IMR-90 (cell line): ENCODE results near the gene PDE5A. TPM values are rescaled to one million over a fixed set of nuclear protein-coding genes. Genes with fewer than 3 reads are reported as not detected.

Experiments used
- ATAC-seq: fragments of 200-7000 bp; cut with Tn5 transposase; 2 replicates; pipeline ENCODE4 v1.9.1; 2020; ENCODE audit warnings: low read depth, mild to moderate bottlenecking, moderate library complexity
- BruUV-seq: library from RNA; stranded (reverse); fragments of 400-500 nt; replicated peaks from 2 replicates; lab custom pipeline; 2021; lab: Mats Ljungman, UMichigan
- CTCF ChIA-PET: fragments of 300-600 bp; formaldehyde crosslinking; extraction: SDS; loops from one replicate; lab custom pipeline; 2021; ENCODE audit warnings: antibody characterized with exemption; lab: Yijun Ruan, JAX
- POLR2A ChIA-PET: fragments of 300-600 bp; sonication (Branson Sonifier 250); formaldehyde crosslinking; loops from one replicate; lab custom pipeline; 2022; ENCODE audit warnings: antibody characterized with exemption; ENCODE audit not compliant: unreplicated experiment; lab: Charles Lee
- DNase-seq: peaks from one replicate; pipeline ENCODE4 v3.0.0; 2013
- H2AFZ ChIP-seq: replicated peaks from 2 replicates; pipeline ENCODE3; 2013; ENCODE audit warnings: low read length, mild to moderate bottlenecking; ENCODE audit not compliant: poor library complexity
- H2AK5ac ChIP-seq: 2 replicates; pipeline ENCODE4 v1.6.1; 2013; ENCODE audit warnings: low read depth, low read length, inconsistent platforms
- H2AK9ac ChIP-seq: replicated peaks from 2 replicates; pipeline ENCODE3; 2013; ENCODE audit warnings: mild to moderate bottlenecking, low read depth, low read length, moderate library complexity; ENCODE audit not compliant: poor library complexity
- H2BK120ac ChIP-seq: 2 replicates; pipeline ENCODE4 v1.6.1; 2013; ENCODE audit warnings: low read depth, low read length, inconsistent platforms
- H2BK15ac ChIP-seq: 3 replicates; pipeline ENCODE4 v1.6.1; 2013; ENCODE audit warnings: low read depth, low read length, inconsistent platforms
- H2BK20ac ChIP-seq: 2 replicates; pipeline ENCODE4 v1.6.1; 2013; ENCODE audit warnings: low read depth, mild to moderate bottlenecking, inconsistent platforms, low read length, moderate library complexity
- H2BK5ac ChIP-seq: 2 replicates; pipeline ENCODE4 v1.6.1; 2013; ENCODE audit warnings: mild to moderate bottlenecking, low read depth, low read length, inconsistent platforms; ENCODE audit not compliant: poor library complexity, severe bottlenecking
- H3K14ac ChIP-seq: replicated peaks from 2 replicates; pipeline ENCODE4 v1.6.1; 2013; ENCODE audit warnings: low read depth, low read length, inconsistent platforms
- H3K18ac ChIP-seq: 2 replicates; pipeline ENCODE4 v1.6.1; 2013; ENCODE audit warnings: low read depth, low read length, control low read depth
- H3K23ac ChIP-seq: 2 replicates; pipeline ENCODE4 v1.6.1; 2013; ENCODE audit warnings: low read depth, low read length, inconsistent platforms
- H3K27ac ChIP-seq: 2 replicates; pipeline ENCODE4 v1.5.1; 2013; ENCODE audit warnings: mild to moderate bottlenecking, control low read depth, low read length; ENCODE audit not compliant: insufficient read depth
- H3K27me3 ChIP-seq: 2 replicates; pipeline ENCODE4 v1.6.1; 2013; ENCODE audit warnings: low read length; ENCODE audit not compliant: control insufficient read depth, insufficient read depth
- H3K36me3 ChIP-seq: 2 replicates; pipeline ENCODE4 v1.6.1; 2013; ENCODE audit warnings: low read length, mixed read lengths; ENCODE audit not compliant: control insufficient read depth, insufficient read depth
- H3K4ac ChIP-seq: 2 replicates; pipeline ENCODE4 v1.6.1; 2013; ENCODE audit warnings: low read depth, low read length, inconsistent platforms
- H3K4me1 ChIP-seq: 2 replicates; pipeline ENCODE4 v1.6.1; 2013; ENCODE audit warnings: low read length, mixed read lengths; ENCODE audit not compliant: control insufficient read depth, insufficient read depth
- H3K4me2 ChIP-seq: 2 replicates; pipeline ENCODE4 v1.6.1; 2013; ENCODE audit warnings: low read depth, mild to moderate bottlenecking, control low read depth, low read length, moderate library complexity
- H3K4me3 ChIP-seq: 2 replicates; pipeline ENCODE4 v1.5.1; 2013; ENCODE audit warnings: low read depth, mild to moderate bottlenecking, control low read depth, low read length, moderate library complexity; ENCODE audit not compliant: insufficient read depth
- H3K56ac ChIP-seq: 2 replicates; pipeline ENCODE4 v1.6.1; 2013; ENCODE audit warnings: low read length, inconsistent platforms; ENCODE audit not compliant: insufficient read depth; ENCODE audit errors: extremely low read depth
- H3K79me1 ChIP-seq, 2 experiments: 2 replicates each; pipeline ENCODE4 v1.6.1; 2013; ENCODE audit warnings: low read length in 2 of 2, inconsistent platforms in 1 of 2, low read depth in 1 of 2
- H3K9ac ChIP-seq: 2 replicates; pipeline ENCODE4 v1.6.1; 2013; ENCODE audit warnings: low read depth, low read length, control low read depth
- H3K9me1 ChIP-seq: 2 replicates; pipeline ENCODE4 v1.6.1; 2013; ENCODE audit warnings: low read length, inconsistent platforms; ENCODE audit not compliant: insufficient read depth
- H3K9me3 ChIP-seq: 2 replicates; pipeline ENCODE4 v1.6.1; 2013; ENCODE audit warnings: low read length; ENCODE audit not compliant: control insufficient read depth, insufficient read depth
- H4K20me1 ChIP-seq: 2 replicates; pipeline ENCODE4 v1.6.1; 2013; ENCODE audit warnings: low read length, inconsistent platforms; ENCODE audit not compliant: insufficient read depth
- H4K5ac ChIP-seq: 2 replicates; pipeline ENCODE4 v1.6.1; 2013; ENCODE audit warnings: mild to moderate bottlenecking, low read depth, low read length, control low read depth
- H4K8ac ChIP-seq, 2 experiments: 2 replicates each; pipeline ENCODE4 v1.6.1; 2013; ENCODE audit warnings: low read depth in 2 of 2, low read length in 2 of 2, control low read depth in 1 of 2, inconsistent platforms in 1 of 2
- H4K91ac ChIP-seq: 2 replicates; pipeline ENCODE4 v1.6.1; 2013; ENCODE audit warnings: low read depth, low read length, inconsistent platforms; ENCODE audit not compliant: insufficient read depth
- CTCF ChIP-seq: conservative IDR thresholded peaks from 2 replicates; pipeline ENCODE4 v1.5.1; 2012; ENCODE audit warnings: mild to moderate bottlenecking, low read depth, low read length, improper control_type of control experiment
- MAFK ChIP-seq: IDR thresholded peaks from 2 replicates; pipeline ENCODE4 v1.6.1; 2012; ENCODE audit warnings: low read depth, low read length, improper control_type of control experiment
- MAZ ChIP-seq: IDR thresholded peaks from 2 replicates; pipeline ENCODE4 v1.6.1; 2012; ENCODE audit warnings: low read depth, mild to moderate bottlenecking, low read length, improper control_type of control experiment, moderate library complexity, borderline replicate concordance
- NFE2L2 ChIP-seq: fragments of 150-350 bp; IDR thresholded peaks from 2 replicates; pipeline ENCODE4 v1.6.1; 2016; ENCODE audit warnings: low read depth, mild to moderate bottlenecking, low read length
- RCOR1 ChIP-seq: IDR thresholded peaks from 2 replicates; pipeline ENCODE4 v1.6.1; 2012; ENCODE audit warnings: mild to moderate bottlenecking, low read length, improper control_type of control experiment; ENCODE audit not compliant: insufficient replicate concordance
- RFX5 ChIP-seq: IDR thresholded peaks from 2 replicates; pipeline ENCODE4 v1.8.0; 2012; ENCODE audit warnings: low read depth, mild to moderate bottlenecking, low read length, moderate library complexity
- WGBS, 2 experiments: methylation state at CpG; one replicate each; pipeline versions ENCODE4 v1.1.5 to v1.1.7; 2013; ENCODE audit warnings: missing lambda C conversion rate in 2 of 2; ENCODE audit not compliant: insufficient read length in 1 of 2; ENCODE audit errors: extremely low coverage in 2 of 2; 5-methylcytosine and 5-hydroxymethylcytosine counted together
- dilution Hi-C: fragments of 300-500 bp; cut with HindIII; formaldehyde crosslinking; loops from one replicate; pipeline ENCODE4 v1.14.3; 2018; ENCODE audit warnings: low sequenced_read_pairs; ENCODE audit not compliant: unreplicated experiment
- in situ Hi-C: fragments of 300-500 bp; cut with MboI; formaldehyde crosslinking; loops from 3 replicates; pipeline ENCODE4 v1.14.3; 2019; ENCODE audit warnings: low sequenced_read_pairs, inconsistent platforms, mixed read lengths
- intact Hi-C: fragments of 100-400 bp; cut with micrococcal nuclease; formaldehyde crosslinking; loops from 2 replicates; pipeline ENCODE4 v1.10.0; 2022
- polyA plus RNA-seq, 3 experiments: library from polyadenylated mRNA; depleted of rRNA; stranded (reverse); fragments of >200 nt; gene quantifications; 2 replicates each; pipeline ENCODE4 v1.2.3, GENCODE V29; 2012; ENCODE audit warnings: low replicate concordance in 1 of 3
- total RNA-seq: library from RNA; depleted of rRNA; stranded (reverse); fragments of >200 nt; gene quantifications from 2 replicates; pipeline ENCODE4 v1.2.3, GENCODE V29; 2012

The PDE5A gene
- total and polyA plus RNA-seq, 2 of the 4 experiments (the other 2 are of a cell fraction), result 101 to 770 TPM

GRCh38 chr4:119587796-119588195 is 40.8 kb downstream of the PDE5A start:
- H2AK5ac ChIP-seq, result no peak overlapping the region
- no peak overlapping the region for H4K8ac ChIP-seq
- no peak overlapping the region for H3K23ac ChIP-seq
- H2BK15ac ChIP-seq, result no peak overlapping the region
- H2AFZ ChIP-seq, result no peak overlapping the region
- peaks cover 76% of the 10 kb centered on the region for H4K20me1 ChIP-seq
- no peak overlapping the region for H3K9ac ChIP-seq
- no peak overlapping the region for H3K4me3 ChIP-seq
- BruUV-seq, result no TSS peak
- ChIA-PET POLR2A (no interaction called here), CTCF (no interaction called here)
- no peak overlapping the region for H3K4ac ChIP-seq
- in situ Hi-C loops, result no loop called here
- peaks cover 9% of the 10 kb centered on the region for H3K9me1 ChIP-seq
- no peak overlapping the region for H2BK20ac ChIP-seq
- no CpG with 5 or more reads among the region's 3 CpGs for WGBS, 2 experiments
- peaks cover 22 to 53% of the 10 kb centered on the region in 2 experiments for H3K79me1 ChIP-seq
- intact Hi-C loops, result no loop called here
- no peak overlapping the region for H4K5ac ChIP-seq
- H2AK9ac ChIP-seq, result no peak overlapping the region
- peaks cover 45% of the 10 kb centered on the region for H3K36me3 ChIP-seq
- H3K27ac ChIP-seq, result no peak overlapping the region
- DNase-seq (peak; percentile 30), ATAC-seq (no peak)
- no peaks in the 10 kb centered on the region for H3K9me3 ChIP-seq
- no peak overlapping the region for H3K14ac ChIP-seq
- TF ChIP-seq CTCF (no peak), RCOR1 (no peak), NFE2L2 (no peak), MAFK (no peak), RFX5 (no peak), MAZ (no peak)
- H4K91ac ChIP-seq, result no peak overlapping the region
- no peak overlapping the region for H2BK120ac ChIP-seq
- H3K56ac ChIP-seq, result no peak overlapping the region
- dilution Hi-C loops, result no loop called here
- H3K27me3 ChIP-seq, result no peaks in the 10 kb centered on the region
- H2BK5ac ChIP-seq, result no peak overlapping the region
- no peak overlapping the region for H3K4me2 ChIP-seq
- H3K4me1 ChIP-seq, result peaks cover 15% of the 10 kb centered on the region
- H3K18ac ChIP-seq, result no peak overlapping the region
